HG03025 (cell line): Measurements from ENCODE around the gene TEAD4.

Experiments
- ATAC-seq: cut with Tn5 transposase; IDR thresholded peaks from one replicate; pipeline ENCODE4 v1.9.1; 2021; ENCODE audit warnings: mild to moderate bottlenecking, moderate library complexity; ENCODE audit not compliant: unreplicated experiment, low FRiP score

The TEAD4 gene

DNA sequence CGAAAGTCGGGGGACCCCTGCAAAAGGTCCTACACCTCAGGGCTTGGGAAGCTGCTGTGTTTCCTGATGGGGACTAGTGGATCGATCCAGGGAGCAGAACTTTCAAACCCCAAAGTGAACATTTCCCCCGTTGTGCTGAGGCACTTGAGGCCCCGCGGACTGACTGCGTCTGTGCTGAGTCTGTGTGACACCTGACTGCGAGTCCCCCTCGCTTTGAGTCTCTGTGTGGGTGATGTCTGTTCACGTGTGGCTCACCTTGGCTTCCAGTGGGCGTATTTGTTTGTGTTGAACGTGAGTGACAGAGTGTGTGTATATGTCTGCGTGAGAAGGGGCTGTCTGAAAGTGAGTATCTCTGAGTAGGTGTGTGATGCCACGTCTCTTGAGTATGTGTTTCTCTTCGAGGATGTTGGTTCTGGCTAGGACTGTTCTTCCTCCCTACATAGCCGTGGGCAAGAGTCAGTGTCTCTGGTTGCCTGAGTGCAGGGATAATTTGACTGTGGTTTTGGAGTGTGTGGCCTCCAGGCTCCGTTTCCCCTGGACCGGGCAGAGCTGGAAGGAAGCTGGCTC, 1.3 kb downstream of the TEAD4 start:
- no peak for ATAC-seq

DNA sequence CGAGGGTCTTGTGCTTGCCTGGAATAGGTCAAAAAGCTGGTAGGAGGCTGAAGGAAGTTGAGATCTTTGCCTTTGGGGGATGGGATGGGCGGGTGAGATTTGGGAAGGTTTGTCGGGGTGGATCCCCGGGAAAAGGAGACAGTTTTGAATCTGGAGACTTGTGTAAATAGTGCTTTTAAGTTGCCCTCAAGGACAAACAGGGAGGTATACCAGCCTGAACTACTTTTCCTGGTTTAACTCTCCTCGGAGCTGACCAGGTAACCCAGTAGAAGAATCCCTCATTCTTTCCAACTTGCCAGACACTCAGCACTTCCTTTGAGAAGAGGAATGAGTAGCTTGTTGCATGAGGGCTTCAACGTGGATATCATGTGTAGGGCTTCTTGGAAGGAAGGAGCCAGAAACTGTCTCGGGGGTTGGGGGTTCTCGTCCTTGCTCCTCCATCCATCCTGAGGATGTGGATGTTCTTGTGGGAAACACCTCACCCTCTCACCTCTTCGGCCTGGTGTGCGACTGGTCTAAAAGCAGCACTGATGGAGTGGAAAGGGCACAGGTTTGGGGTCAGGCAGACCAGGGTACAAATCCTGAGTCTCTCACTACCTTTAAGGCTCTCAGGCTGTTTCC, 1.9 kb downstream of the TEAD4 start:
- ATAC-seq, result no peak

DNA sequence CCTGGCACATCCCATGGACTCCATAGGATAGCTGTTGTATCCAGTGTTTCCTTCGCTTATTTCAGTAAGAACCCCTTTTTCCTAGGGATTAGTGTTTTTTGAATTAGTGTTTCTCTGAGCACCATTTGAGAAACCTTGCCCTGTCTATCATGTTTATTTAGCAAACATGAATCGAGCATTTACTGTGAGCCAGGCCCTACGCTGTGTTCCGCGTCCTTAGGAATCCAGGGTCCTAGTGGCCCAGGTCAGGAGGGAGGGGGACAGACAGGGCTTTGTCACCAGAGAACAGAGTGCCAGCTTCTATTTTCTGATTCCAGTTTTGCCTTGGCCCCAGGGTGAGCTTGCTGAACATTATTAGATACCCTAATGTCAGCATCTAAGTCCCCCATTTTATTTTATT, 2.5 kb downstream of the TEAD4 start:
- no peak for ATAC-seq

DNA sequence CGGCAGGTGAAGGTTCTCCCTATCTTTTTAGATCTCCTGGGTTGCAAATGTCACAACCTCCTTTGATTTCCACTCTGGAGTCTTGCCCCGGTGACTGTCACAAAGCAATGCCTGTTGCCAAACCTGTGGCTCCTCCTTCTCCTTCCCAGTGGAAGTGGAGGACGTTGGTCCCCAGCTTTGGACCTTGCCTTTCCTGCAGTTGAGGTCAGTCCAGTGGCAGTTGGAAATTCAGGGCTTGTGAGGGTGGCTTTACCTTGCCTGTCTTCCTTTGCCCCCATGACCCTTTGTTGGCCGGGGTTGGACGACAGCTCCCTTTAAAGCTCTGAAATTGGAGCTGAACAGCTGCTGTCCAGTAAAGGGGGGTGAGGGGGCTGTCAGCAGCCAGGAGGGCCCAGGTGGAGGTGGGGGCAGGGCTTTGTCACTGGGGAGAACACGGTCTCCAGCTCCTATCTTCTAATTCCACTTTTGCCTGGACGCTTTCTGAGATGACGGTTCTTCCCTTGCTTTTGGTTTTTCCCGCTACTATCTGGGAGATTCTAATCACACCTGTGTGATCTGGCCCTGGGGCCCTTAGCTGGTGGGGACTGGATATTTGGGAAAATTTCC, 4.1 kb downstream of the TEAD4 start:
- no peak for ATAC-seq

DNA sequence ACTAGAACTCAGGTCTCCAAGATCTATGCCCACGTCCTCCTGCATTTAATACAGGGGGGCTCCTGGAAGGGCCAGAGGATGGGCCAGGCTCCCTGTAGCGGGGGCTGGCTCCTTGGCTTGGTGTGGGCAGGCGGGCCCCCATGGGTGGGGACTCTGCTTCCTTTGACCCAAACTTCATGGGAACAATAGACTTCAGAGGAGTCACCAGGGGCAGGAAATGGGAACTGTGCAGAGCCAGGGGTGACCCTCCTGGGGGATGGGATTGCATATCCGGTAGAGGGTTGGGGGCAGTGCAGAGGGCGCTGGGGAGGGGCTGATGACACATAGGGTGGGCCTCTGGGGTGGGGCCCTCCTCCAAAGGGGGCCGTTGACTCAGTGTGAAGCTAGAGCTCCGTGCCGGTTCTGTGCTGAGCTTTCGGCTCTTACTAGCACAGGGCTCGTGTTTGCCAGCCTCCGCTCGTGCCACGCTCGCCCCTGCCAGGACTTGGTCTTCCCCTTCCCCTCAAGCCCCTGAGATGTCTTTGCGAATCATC, 4.6 kb downstream of the TEAD4 start:
- ATAC-seq, result no peak

DNA sequence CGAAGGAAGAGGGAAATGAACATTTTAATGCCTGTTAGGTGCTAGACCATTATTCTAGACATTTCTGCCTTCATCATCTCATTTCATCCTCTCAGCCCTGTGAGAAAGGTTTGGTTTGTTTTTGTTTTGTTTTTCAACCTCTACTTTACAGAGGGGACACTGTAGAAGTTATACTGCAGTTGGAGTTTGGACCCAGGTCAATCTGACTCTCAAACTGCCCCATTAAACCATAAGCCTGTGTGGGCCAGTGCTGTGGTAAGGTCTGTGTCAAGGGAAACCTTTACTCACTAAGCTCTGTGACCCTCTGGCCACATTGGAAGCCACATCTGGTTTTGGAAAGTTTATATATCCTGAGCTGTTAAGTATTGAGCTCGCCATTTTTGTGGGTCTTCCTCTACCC, 8.5 kb downstream of the TEAD4 start:
- ATAC-seq, result no peak

DNA sequence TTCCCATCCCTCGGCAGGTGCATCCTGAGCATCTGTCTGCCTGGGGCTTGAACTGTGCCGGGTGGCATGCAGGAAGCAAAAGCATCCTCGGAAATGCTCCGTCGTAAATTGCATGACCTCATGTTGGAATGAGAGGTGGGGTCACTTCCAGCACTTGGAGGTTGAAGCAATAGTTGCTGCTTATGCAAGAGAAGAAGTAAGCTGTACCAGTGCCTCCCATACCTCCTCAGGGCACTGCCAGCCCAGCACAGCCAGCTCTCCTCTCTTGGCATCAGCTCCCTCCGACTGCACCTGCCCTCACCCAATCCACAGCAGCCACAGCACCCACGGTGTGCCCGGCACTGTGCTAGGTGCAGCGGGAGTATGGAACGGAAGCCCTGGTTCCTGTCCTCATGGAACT, 11.5 kb downstream of the TEAD4 start:
- ATAC-seq, result no peak

DNA sequence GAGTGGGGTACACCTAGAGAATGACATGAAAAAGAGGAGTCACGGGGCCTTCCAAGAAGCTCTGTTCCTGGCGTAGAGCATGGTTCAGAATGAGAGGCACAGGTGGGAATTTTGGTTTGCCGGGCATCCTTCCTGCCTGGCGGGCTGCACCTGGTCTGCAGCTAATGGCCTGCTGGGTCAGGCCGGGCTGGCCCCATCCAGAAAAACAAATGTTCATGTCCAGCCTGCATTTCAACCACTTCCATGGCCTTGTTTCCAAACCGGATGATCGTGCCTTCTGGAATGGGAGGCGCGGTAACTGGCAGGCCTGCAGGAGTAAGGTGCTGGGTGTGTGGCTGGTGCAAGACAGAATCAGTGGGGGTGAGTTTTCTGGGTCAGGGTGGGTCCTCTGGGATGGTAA, 14.4 kb downstream of the TEAD4 start:
- no peak for ATAC-seq

DNA sequence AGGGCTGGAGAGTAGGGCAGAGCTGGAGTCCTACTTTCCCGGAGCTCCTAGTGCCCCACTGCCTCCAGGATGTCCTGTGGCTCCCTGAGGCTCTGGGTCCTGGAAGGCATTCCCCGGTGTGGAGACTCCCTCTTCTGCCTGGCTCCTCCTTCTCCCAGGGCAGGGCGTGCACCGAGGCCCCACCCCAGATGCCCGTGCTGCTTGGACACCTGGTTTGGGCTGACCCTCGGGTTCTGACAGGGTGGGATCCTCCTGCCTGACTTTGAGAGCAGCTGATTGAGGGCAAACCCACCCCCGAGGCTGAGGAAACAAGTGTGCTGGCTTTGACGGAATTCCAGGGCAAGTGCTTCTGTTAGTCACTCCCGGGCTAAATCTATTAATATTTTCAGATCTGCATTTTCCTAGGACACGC, 15.4 kb downstream of the TEAD4 start:
- no peak for ATAC-seq

DNA sequence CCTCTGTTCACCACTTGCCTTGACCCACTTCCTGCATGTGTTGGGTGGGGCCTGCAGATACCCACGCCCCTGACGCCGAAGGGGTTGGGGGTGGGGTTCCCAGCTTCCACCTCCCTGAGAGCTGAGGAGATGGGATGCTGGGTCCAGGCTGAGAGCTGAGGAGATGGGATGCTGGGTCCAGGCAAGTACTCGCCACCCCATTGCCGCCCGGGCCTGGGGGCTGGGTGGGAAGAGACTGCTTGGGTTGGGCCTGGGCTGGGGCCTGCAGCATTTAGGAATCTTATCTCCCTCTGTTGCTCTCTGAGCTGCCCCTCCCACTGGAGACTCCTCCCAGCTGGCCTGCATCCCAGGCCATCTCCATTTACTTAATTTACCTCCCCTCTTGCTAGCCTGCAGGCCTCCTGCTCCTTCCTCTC, 17.4 kb downstream of the TEAD4 start:
- no peak for ATAC-seq

DNA sequence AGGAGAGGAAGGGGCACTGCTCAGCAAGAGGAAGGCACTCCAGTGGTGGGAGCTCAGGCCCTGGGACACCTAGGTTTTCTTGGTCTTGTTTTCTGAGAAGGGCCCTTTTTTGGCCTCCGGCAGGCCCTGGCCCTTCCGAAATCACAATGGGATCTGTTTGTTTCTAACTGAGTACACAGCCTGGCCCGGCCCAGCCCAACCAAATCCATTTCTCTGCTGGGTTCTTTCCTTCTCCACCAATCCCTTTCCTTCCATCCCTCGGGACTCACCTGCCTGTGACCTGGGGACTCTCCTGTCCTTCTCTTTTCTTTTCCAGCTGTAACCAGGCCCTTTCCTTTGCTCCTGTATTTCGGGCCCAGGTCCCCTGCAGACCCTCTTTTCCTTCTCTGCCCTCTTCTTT, 18.6 kb downstream of the TEAD4 start:
- no peak for ATAC-seq

DNA sequence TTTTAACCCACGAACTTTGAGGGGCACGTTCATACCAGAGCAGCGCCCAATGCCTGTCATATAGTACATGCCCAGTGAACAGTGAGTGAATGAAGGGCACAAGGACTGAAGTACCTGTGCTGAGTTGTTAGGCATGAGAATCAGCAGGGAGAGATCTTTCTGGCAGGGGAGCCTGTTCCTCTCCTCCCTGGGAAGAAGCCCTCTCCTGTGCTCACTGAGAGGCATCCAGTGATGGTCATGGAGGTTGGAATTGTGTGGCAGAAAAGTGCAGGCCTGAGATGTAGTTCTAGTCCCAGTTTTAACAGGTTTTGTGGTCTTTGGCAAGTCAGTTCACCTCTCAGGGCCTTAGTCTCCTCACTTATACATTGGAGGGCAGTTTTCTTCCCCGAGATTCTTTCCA, 20.6 kb downstream of the TEAD4 start:
- ATAC-seq, result no peak

DNA sequence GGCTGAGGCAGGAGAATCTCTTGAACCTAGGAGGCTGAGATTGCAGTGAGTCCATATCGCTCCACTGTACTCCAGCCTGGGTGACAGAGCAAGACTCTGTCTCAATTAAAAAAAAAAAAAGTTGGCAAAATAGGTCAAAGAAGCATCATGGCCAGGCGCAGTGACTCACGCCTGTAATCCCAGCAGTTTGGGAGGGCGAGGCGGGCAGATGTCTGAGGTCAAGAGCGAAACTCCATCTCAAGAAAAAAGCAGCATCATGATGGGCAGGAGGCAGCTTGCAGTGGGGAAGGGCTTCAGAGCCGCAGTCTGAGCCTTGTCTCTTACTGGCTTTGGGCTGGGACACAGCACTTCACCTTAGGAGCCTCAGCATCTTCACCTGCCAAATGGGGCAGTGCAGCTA, 21.4 kb downstream of the TEAD4 start:
- no peak for ATAC-seq

DNA sequence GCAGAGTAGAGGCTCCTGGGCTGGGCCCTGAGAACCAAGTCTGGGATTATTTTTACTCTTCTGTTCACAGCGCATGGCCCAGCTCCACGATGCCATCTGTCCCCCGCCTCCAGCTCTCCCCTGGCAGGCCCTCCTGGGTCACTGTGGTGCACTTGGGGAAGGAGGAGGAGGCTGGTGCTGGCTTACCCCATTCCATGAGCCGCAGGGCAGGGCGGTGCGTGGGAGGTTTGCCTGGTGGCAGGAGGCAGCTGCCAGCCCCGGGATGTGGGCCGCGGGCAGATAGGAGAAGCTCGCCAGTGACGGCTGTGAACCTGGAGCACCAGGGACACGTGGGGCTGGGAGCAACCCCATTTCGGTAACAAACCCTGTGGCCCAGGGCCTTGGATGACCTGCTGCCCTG, 23.2 kb downstream of the TEAD4 start:
- no peak for ATAC-seq

DNA sequence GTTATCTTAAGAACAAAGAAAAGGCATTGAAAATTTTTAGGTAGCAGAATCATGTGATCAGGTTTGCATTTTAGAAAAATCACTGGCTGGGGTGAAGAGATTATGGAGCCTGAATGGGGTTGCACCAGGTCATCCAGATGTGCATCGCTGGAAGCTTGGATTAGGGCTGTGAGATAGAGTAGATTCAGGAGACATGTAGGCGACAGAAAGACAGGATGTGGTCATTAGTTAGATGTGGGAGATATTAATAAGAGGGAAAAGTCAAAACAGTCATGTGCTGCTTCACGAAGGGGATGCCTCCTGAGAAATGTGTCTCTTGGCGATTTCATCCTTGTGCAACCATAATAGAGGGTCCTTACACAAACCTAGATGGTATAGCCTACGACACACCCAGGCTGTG, 25.1 kb downstream of the TEAD4 start:
- no peak for ATAC-seq

DNA sequence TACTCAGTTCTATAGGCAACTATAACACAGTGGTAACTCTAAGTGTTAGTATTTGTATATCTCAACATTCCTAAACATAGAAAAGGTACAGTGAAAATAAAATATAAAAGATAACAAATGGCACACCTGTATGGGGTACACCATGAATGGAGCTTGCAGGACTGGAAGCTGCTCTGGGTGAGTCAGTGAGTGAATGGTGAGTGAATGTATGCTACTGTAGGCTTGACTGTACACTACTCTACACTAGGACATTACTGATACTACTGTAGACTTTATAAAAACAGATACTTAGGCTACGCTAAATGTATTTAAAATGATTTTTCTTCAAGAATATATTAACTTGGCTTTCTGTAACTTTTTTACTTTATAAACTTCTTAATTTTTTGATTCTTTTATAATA, 25.5 kb downstream of the TEAD4 start:
- no peak for ATAC-seq

DNA sequence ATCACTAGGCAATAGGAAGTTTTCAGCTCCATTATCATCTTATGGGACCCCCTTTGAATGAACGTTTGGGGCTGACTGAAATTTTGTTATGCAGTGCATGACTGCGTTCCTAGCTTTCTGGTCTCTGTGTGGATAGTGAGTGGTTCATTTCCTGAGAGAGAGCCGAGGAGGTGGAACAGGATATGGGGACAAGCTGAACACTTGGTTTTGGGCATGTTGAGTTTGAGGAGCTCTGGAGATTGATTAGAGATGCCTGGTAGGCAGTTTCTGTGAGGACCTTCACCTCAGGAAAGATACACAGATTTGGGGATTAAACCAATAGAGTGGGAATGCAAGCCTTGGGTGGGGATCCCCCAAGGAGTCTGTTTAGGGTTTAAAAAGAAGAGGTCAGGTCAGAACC, 27.7 kb downstream of the TEAD4 start:
- ATAC-seq, result no peak

DNA sequence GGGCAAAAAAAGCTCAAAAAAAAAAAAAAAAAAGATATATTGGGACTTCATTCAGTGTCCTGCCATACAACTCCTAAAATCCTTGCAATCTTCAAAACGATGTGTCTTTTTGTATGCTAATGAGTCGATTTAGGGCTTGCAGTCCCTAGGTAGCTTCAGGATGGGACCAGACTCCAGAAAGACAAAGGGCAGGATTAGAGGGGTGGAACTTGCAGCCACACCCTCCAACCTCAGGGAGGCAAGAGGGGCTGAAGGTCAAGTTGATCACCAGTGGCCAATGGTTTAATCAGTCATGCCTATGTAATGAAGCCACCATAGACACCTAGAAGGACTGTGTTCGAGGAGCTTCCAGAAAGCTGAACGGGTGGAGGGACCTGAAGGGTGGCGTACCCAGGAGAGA, 29.3 kb downstream of the TEAD4 start:
- no peak for ATAC-seq

DNA sequence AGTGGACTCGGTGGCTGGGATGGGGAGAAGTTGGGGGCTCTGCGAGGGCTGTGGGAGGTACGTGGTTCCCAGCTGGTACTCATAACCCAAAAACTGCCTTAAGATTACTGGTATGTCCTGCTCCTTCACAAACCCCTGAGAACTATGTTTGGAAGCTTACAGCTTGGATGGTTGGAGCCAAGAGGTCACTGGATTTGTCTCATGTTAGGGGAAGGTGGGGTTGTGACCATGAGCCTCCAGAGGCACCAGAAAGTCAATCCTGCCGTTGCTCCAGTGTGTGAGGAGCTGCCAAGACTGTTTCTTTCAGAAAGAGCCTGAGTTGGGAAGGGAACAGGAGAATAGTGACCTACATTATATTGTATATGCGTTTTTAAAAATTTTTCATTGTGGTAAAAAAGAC, 33.5 kb downstream of the TEAD4 start:
- ATAC-seq, result no peak

DNA sequence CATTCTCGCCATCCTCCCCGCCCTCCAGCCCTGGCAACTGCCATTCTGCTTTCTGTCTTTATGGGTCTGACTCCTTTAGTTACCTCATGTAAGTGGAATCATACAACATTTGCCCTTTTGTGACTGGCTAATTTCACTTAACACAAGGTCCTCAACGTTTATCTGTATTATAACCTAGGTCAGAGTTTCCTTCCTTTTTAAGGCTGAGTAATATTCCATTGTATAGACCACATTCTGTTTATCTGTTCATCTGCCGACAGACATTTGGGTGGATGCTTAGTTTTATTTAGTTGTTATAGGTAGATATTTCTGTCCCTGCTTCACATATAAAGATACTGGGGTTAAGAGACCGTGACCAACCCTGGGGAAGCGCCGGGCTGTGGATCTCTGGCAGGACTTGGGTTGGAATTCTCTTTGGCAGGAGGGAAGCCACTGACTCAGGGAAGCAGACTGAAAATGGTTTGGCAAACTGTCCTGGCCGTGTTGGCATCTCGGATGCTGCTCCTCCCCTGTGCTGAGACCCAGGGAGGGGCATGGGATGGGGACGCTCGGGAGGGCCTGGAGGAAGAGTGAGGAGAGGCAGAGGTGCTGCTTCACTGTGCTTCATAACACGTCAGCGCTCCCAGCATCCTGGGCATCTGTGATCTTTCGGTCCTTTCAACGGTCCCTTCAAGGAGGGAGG, 38.9 kb downstream of the TEAD4 start:
- no peak for ATAC-seq

DNA sequence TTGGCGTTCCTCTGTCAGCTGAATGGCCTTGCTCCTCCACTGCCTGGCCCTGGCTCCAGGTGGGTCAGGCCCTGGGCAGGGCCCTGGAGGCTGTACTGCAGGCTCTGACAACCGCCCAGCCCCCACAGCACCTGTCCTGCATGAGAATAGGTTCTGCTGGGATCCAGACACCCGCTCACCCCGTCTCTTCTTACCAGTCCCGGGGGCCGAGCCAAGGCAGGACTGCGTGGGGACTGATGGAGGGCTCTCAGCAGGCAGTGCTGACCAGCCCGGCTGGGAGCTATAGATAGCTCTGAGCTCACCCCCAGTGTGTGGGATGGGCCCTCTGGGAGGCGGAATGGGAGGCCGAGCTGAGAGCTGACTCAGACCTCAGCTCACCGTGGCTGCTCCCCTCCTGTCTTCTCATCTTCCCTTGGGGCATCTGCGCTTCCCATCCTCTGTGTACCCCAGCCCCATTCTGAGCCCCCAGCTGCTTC, 39.6 kb downstream of the TEAD4 start:
- ATAC-seq, result no peak
